NCI-H2171 treated with DMSO at 0.1 percent for 48 hours (cell line): ENCODE results near the gene MRPL36.
A peak's percentile ranks its signal among the peaks of the same experiment; 100 is the strongest.
"Not testable (repeated sequence)": the region's sequence is repeated elsewhere in the genome, so short reads cannot be mapped to it uniquely, and the experiment has no call there.

Experiments
- DNase-seq: peaks from one replicate; lab custom pipeline; 2025; lab: John Stamatoyannopoulos, UW

The MRPL36 gene

DNA sequence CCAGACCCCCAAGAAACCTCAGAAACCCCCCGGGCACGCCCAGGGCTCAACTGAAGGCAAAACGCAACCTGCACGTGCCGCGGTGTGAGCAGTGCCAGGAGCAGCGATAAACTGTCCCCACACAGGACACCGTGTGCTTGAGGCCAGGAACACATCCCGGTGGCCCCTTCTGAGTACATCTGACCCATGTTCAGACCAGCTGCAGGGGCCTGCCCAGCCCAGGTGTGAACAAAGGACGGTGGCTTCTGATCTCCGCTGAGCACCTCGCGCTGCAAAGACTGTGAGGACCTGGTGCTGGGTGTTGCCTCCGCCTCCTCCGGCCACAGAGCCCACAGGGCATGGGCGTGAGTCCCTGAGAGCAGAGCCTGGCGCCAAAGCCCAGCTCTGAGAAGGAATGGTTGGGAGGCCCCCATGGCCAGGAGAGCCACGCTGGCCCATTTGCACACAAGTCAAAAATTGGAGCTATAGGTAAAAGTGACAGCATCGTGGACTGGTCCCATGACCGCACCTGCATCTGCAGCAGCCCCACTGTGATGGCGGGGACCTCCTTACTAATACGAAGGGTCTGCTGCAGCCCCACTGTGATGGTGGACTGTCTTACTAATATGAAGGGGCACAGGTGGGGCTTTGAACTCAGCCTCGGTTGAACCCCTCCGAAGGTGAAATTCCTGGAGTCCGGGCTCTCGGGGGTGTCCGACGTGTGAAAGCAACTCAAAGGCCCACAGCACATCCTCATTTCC lies 33.0 kb upstream of the MRPL36 start:
- no peak for DNase-seq

DNA sequence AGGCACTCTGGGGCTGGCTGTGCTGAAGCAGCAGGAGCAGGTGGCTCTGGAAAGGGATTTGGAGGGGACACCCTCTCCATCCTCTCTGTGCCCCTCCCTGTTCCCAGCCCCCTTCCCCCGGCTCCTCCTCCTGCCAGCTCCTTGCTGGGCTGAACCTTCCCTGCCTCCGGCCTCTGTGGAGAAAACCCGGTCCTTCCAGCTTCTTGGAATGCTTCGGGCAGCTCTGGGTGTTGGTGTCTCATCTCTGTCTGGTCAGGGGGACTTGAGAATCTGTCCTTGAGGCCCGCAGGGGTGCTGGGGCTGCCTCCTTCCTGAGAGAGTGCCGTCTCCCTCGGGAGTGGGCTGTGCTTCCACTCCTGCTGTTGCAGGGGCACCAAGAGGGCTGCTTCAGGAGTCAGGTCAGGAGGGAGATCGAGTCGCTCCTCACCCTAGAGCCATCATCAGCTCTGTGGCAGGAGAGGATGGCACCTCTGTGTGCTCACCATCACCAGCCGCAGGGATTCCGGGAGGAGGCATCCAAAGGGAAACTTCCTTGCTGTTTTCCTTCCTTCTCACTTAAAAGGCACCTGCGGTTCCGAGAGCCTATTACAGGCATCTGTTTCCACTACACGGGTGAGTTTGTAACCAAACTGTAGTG lies 32.2 kb upstream of the MRPL36 start:
- peak; percentile 56 for DNase-seq

DNA sequence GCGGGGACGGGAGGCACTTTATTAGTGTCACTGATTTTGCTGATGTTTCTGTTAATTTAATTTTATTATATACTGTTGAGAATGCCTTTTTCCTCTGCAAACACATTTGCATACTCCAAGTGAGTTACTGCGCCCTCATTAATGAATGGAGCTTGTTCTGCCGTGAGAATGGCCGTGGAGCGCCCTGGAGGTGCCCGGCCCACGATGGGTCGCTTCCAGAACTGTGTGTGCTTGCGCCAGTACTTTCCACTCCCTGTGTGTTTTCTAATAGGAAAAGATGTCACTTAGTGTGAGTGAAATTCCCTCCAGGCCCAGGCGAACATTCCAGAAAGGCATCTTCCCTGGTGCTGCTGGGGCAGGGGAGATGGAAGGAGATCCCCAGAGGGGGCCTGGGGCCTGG lies 31.6 kb upstream of the MRPL36 start:
- no peak for DNase-seq

DNA sequence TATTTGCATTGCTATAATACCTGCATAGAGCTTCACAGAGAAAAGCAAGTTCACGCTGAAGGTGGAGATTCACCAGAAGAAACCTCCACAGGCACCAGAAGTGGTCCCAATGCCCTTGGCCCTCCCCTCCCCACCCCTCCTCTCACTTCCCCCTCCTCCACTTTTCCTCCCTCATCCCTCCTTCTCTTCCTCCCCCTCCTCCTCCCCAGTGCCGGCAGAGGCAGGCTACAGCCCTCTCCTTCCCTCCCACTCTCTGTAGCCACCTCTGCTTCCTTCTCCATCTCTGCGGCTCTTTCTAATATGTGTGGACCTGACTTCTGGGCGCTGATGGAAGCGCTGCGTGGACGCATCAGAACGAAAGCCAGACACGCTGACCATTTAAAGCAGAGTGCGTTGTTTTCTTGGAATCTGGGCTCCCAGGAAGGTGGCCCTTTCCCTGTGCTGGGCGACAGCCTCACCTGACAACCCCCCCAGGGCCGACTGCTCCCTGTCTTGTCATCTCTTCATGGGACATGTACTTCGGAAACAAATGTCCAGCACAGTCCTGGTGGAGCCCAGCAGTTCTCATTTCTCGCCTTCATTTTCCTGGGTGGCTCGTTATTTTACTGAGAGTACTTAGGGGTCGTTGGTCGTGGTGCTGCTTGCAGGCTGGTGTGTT lies 31.1 kb upstream of the MRPL36 start:
- no peak for DNase-seq

DNA sequence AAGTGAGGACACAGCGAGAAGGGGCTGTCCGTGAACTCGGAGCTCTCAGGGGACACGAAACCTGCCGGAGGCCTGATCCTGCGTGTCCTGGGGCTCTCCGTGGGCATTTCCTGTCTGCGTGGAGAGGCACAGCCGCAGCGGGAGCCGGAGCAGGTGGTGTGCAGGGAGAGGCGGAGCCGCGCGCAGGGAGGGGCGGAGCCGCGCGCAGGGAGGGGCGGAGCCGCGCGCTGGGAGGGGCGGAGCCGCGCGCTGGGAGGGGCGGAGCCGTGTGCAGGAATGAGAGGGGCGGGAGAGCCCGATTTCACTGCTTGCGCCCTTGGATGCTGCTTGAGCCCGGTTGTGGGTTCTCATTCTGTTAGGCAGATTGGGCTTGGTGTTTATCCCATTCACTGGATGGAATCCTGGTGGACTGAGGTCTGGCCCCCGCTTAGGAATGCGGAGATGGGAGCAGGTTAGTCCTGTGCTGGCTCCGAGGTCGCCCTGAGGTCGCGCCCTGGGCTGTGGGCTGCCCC lies 28.3 kb upstream of the MRPL36 start:
- DNase-seq: no peak

DNA sequence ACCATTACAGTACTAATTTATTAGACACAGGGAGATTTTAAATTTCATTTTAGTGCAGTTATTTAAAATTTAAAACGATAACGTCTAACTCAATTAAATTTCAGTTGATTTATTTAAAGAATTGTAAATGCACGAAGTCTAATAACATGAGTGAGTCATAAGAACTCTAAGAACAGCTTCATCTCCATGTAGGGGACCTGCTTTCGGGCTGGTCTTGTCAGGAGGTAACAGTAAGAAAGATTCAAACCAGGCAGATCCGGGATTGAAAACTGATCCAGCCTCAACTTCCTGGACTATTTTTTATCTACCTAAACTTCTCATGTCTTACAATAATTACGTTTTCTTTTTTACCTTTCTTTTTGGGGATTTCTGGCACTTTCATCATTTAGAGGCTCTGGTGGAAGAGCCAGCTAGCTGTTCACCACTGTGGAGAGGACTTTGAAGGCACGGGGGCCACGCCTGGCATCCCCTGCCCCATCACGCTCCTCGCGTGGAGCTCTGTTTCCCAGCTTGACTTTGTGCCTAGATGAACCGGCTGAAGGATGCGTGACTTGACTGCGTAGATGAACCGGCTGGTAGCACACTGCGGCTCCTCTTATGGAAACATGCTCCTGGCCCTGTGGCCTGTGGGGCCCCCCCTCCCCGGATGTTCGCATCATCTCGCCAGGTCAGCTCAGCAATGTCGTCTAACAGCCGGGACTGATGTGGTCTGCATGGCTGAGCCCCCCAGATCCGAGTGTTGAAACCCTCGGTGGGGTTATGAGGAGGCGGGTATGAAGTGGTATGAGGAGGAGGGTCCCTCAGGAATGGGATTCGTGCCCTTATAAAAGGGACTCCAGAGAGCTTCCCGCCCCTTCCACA lies 27.6 kb upstream of the MRPL36 start:
- no peak for DNase-seq

DNA sequence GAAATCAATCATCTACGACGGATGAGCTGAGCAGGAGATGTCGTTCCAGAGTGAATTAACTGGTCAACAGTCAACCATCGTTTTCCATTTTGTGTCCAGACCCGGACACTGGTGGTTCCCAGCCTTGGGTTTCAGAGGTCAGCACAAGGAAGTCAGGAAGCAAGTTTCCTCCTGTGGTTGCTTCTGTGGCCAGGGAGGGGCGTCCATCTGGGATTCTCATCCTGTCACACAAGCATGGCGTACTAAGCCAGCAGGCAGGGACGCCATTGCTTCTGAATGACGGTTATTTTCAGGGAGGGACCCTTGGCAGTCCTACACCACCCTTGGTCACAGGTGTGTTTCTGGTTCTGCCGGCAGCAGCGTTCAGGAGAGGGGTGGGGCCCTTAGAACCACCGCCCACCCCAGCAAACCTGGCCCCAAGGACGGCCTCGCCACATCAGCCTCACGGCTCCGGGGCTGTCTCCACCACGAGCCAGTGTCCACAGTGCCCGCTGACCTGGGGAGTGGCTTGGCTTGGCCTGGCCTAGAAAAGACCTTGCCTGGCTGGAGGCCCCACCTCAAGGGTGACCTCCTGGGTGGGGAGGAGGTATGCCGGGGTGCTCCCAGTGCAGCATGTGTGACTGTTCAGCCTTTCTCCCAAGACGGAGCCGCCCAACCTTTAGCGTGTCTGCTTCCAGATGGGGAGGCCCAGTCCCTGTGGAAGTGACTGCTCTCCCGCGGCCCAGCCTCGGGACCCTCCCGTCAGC lies 26.8 kb upstream of the MRPL36 start:
- DNase-seq: no peak

DNA sequence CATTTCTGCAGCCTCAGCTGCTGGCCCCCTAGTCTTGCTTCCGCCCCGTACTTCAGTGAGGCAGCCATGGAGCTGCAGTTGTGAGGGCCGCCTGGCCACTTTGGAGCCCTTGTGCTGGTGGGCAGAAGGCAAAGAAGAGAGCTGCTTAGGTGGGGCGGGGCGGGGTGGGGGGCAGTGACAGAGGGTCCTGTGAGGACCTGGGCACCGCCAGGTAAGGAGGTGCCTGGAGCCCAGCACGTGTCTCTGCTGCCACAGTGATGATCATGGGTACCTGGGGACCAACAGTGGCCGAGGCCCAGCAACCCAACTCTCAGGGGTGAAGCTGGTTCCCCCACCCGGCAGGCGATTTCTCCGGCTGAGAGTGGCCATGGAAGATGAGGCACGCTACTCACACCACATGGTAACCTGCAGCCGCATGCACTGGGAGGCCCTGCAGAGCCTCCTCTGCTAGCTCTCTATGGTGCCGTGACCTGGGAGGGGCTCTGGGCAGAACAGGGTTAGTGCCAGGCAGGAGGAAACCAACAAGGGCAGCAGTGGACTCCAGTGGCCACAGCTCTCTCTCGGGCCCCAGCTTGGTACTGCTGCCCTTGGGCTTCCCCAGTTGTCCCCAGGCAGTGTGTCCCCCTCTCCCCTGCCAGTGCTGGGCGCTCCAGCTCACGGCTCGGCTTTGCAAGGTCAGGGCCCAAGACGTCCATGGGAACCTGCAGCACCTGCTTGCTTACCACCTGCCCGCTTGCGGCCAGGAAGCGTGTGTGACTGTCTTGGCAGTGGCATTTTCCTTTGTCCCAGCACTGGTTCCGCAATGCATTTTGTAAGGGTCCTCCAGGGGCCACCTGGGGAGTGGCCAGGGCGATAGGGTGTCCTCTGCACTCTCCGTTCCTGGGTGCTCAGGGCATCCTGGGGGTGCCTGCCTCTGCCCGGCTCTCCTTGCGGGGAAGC lies 25.5 kb upstream of the MRPL36 start:
- no peak for DNase-seq

DNA sequence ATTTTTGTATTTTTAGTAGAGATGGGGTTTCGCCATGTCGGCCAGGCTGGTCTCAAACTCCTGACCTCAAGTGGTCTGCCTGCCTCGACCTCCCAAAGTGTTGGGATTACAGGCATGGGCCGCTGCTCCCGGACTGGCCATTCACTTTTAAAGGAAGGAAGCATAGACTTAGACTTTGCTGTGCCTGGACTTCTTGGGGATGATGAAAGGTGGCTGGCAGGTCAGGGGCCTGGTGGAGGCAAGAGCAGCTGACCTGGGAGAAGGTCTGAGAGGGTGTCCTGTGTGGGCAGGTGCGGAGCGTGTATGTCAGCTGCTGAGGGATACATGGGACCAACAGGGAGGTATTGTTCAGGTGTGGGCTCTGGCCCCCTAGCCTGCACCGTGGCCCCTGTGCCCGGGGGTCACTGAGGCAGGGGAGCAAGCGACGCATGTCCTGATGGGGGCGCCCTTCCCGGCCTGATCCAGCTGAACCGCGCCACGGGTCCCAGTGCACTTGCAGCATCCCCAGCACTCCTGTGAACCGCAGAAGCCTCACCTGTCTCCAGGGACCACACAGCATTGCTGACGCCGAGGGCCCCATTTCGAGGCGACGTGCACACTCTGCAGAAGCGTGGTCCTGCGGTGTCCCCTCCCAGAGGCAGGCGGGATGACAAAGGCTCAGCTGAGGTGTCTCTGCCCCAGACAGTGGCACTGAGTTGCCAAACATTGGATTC lies 24.6 kb upstream of the MRPL36 start:
- DNase-seq: no peak

DNA sequence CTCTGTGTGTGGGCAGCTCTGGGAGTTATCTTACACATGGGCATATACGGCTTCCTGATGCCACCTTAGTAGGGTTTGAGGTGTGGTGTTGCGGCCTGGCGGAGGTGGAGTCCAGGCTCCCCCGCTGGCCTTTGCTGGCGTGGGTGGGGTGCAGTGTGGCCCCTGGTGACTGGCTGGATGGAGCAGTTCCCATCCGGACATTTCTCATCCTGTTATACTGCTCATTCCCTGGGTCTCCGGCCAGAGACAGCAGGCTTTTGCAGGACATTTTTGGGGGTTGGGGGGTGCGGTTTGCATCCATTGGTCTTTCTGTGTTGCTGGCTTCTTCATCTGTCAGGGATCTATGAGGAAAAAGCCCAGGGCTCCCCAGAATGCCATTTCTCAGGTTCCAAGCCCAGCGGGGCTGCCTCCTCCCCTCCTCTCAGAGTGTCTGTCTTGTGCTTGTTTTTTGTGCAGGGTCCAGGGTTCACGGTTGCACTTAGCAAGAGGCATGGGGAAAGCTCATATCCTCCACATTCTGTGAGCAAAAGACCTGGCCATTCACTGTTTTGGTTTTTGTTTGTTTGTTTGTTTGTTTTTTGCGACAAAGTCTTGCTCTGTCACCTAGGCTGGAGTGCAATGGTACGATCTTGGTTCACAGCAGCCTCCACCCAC lies 23.9 kb upstream of the MRPL36 start:
- DNase-seq: no peak

DNA sequence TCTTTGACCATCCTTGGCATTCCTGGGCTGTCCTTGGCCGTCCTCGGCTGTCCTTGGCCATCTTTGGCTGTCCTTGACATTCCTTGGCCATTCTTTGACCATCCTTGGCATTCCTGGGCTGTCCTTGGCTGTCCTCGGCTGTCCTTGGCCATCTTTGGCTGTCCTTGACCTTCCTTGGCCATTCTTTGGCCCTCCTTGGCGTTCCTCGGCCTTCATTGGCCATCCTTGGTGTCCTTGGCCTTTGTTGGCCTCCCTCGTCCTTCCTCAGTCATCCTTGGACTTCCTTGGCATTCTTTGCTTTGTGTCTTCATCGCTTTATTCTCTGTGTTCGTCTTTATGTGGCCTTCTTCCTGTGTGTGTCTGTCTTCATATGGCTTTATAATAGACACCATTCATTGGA lies 22.2 kb upstream of the MRPL36 start:
- no peak for DNase-seq

DNA sequence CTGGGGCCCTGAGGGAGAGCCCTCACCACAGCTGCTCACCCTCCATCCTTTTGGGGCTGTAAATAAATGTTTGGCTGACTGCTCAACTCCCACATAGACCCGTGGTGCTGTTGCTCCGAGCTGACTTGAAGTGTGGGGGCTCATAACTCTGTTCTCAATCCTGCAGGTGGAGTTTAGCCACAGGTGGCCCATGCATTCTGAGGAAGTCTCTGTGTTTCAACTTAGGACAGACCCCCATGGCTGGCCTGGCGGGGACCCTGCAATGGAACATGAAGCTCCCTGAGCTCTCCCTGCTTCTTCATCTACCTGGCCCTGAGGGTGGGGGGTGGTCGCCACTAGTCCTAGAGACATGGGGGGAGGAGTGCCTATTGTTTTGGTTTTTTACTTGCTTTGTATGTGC lies 21.3 kb upstream of the MRPL36 start:
- no peak for DNase-seq

DNA sequence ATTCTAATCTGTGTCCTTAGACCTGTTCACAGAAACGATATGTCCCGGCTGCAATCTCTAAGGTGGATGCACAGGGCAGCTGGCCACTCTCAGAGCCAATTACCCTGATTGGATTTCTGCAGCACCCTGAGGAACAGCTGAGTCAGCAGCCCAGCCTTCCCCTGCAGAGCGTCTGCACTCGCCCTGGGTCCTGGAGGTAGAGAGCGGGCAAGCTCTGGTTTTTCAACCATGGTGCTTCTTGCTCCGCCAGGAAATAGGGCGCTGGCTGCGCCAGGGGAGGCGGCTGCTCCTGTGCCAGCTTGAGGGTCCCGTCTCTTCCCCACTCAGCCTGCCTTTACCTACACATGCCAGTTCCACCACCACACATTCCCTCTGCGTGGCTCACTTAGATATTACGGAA lies 20.7 kb upstream of the MRPL36 start:
- DNase-seq: no peak

DNA sequence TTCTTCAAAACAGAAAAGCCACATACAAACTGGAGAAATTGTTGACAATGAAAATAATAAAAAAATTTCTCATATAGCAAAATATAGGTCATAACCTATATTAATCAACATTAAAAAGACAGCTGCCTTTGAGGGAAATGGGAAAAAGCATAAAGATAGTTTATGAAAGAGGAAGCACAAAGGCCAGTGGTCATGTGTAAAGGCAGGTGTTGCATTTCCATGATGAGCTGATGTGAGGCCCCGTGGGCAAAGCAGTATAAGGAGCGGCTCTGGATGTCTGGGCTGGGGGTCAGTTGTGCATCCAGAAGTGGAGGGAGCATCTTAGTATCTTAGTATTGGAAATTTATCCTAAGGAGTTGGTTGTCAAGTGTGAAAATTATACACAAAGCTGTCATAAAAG lies 19.8 kb upstream of the MRPL36 start:
- no peak for DNase-seq

DNA sequence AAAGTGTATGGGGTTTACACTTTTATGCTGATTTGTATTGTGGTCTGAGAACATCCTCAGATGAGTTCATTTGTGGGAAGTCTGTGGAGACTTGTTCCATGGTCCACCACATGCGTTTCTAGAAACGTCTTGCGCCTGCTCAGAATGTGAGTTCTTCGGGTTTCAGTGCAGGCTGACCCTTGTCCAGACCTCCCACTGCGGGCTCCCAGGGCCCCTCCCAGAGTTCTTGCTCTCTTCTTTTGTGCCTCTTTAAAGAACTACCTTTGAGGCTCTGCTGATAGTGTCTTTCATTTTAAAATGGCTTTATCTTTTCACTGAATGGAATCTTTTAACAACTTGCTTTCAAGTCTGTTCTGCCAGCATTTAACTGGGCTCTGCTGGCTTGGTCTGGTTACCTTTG lies 19.1 kb upstream of the MRPL36 start:
- no peak for DNase-seq

DNA sequence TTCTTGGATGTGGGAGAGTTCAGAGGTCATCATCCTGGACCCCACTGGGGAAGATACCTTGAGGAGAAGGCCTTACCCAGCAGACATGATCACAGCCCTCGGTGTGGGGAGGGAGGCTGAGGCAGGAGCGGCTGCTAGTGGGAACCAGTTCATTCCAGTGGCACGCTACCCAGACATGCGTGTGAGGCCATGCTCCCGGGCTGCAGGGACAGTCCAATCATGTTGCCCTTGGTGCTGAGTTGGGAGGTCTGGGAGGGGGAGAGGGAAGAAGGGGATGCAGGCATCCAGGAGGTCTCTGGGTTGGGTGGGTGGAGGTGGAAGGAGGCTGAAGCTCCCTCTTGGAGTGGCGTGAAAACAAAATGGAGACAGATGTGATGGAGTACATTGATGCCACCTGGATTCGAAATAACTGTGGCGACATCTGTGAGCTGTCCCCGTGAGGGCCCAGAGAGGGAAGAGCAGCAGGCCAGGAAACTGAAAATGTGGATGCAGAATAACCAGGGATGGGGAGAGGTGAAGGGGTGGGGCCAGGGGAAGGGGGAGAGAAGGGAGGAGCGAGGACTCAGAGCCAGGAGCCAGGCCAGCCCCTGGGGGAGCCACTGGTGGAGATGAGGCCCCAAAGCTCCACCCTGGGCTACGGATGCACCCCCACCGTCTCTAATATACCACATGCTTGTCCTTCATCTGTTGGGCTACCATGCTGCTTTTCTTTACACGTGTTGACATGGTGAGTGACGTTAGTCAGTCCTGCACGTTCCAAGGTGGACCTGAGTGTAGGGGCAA lies 17.8 kb upstream of the MRPL36 start:
- DNase-seq: no peak

DNA sequence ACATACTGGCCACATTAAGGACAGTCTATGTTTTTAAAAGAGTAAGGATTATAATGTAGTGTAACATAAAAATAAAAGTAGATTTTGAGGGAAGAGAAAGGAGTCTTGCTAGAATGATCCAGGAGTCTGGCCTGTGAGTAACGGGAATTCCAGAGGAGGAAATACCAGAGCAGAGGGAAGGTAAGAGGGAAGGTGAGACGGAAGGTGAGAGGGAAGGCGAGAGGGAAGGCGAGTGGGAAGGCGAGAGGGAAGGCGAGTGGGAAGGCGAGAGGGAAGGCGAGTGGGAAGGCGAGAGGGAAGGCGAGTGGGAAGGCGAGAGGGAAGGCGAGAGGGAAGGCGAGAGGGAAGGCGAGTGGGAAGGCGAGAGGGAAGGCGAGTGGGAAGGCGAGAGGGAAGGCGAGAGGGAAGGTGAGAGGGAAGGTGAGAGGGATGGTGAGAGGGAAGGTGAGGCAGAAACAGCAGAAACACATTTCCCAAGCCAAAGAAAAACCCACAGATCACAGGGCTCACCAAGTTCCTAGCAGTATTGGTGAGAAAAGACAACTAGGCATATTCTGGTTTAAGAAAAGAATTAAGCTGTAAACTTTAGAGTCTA lies 17.0 kb upstream of the MRPL36 start:
- DNase-seq: not testable (repeated sequence)

DNA sequence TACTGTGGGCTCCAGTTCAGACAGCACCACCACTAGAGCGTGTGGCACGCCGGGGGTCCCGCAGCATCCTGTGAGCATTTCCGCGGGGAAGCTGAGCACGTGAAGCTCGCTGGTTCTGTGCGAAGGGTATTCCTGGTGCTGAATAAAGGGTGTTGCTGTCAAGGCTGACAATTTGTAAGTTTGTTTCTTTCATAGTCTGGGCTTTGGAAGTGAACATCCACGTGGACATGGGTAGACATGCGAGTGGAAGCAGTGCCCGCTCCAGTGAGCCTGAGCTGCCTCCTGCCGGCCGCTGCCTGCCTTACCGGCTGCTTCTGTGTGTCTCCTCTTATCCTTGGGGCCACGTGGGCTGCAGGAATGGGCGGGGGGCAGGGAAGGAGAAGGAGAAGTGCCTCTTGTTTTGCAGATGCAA lies 16.2 kb upstream of the MRPL36 start:
- DNase-seq: no peak
